ENCODE data around the gene IGF1R. TPM values are rescaled to one million over a fixed set of nuclear protein-coding genes. Genes with fewer than 3 reads are reported as not detected.

IGF1R gene
- total RNA-seq, 1 experiment from 2014 or later = 16.3 TPM

- no peaks in the 10 kb centered on the region for H3K79me2 ChIP-seq (ENCODE audit: insufficient read depth, low read length)
- ChIA-PET RAD21 (ENCODE audit: low non-redundant PET in 1 of 2, low total read pairs in 2 of 2, uncharacterized antibody in 2 of 2, unreplicated experiment in 2 of 2) (no interaction called here), POLR2A (no interaction called here), CTCF (no interaction called here)
- H3K9ac ChIP-seq (ENCODE audit: low read length) = no peak overlapping the region
- BruUV-seq (replicated peaks) = no TSS peak
- H3K27me3 ChIP-seq (ENCODE audit: insufficient read depth, low read length) = no peaks in the 10 kb centered on the region
- DNase-seq (ENCODE audit: low read depth, low spot score) (no peak), ATAC-seq (no peak)
- H3K9me2 ChIP-seq (ENCODE audit: insufficient read depth) = no peaks in the 10 kb centered on the region
- no peak overlapping the region for H3K27ac ChIP-seq (ENCODE audit: low read depth, low read length)
- H2AFZ ChIP-seq (ENCODE audit: low read depth, low read length, poor library complexity, severe bottlenecking) = no peak overlapping the region
- H3K9me3 ChIP-seq (ENCODE audit: control insufficient read depth in 1 of 2, insufficient read depth in 1 of 2, low read depth in 1 of 2, low read length in 2 of 2) = peaks cover 0 to 4% of the 10 kb centered on the region in 2 experiments; a peak in 1 of 4 replicates
- H4K20me1 ChIP-seq (ENCODE audit: insufficient read depth) = no peaks in the 10 kb centered on the region
- H3K36me3 ChIP-seq (ENCODE audit: control insufficient read depth in 1 of 2, insufficient read depth in 2 of 2, low read length in 2 of 2) = no peaks in the 10 kb centered on the region
- no peak overlapping the region for H3K4me3 ChIP-seq (replicated peaks in 1 of 2; ENCODE audit: low read depth in 1 of 2, low read length in 2 of 2)
- H3K4me2 ChIP-seq (ENCODE audit: low read length) = no peak overlapping the region
- no peaks in the 10 kb centered on the region for H3K4me1 ChIP-seq (ENCODE audit: control insufficient read depth in 1 of 2, insufficient read depth in 2 of 2, low read length in 2 of 2)
- no peak for TF ChIP-seq POLR2A (IDR thresholded peaks at IDR 0.05; ENCODE audit: borderline replicate concordance, extremely low read depth, insufficient read depth, insufficient read length)
- intact Hi-C loops (cut with micrococcal nuclease) = no loop called here
Observed at GRCh38 chr15:98715401-98715800, 67.1 kb downstream of the IGF1R start.

DNA sequence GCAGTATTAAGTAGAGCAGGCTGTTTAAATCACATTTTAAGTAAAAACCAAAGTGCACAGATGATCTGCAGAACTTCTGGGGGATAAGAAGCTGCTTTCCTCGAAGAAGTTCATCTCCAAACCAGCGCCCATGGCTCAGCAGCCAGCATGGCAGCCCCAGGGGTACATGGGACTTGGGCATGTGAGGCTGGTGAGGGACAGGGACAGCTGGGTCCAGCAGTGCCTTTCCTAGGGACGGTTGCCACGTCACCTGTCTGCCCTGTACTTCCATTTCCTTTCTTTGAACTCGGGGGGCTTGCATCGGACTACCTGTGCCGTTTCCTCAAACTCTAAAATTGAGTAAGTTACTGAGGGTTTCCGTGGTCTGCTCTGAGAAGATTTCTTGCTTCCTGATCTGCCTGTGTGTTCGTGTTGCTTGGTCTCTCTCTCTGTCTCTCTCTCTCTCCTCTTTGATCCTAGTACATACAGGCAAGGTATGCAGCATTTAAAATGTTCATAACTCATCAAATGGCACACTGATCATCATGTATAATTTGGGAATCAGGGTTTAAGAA lies 67.6 kb downstream of the IGF1R start:
- no TSS peak for BruUV-seq (replicated peaks)
- H2AFZ ChIP-seq (ENCODE audit: low read depth, low read length, poor library complexity, severe bottlenecking) = no peak overlapping the region
- H3K9ac ChIP-seq (ENCODE audit: low read length) = no peak overlapping the region
- no peaks in the 10 kb centered on the region for H3K4me1 ChIP-seq (ENCODE audit: control insufficient read depth in 1 of 2, insufficient read depth in 2 of 2, low read length in 2 of 2)
- intact Hi-C loops (cut with micrococcal nuclease) = no loop called here
- CTCF ChIA-PET = no interaction called here
- ATAC-seq (no peak), DNase-seq (ENCODE audit: low read depth, low spot score) (no peak)
- no peaks in the 10 kb centered on the region for H3K36me3 ChIP-seq (ENCODE audit: control insufficient read depth in 1 of 2, insufficient read depth in 2 of 2, low read length in 2 of 2)
- H3K27ac ChIP-seq (ENCODE audit: low read depth, low read length) = no peak overlapping the region
- RAD21 ChIA-PET (ENCODE audit: low non-redundant PET in 1 of 2, low total read pairs in 2 of 2, uncharacterized antibody in 2 of 2, unreplicated experiment in 2 of 2) = no interaction called here
- H3K4me2 ChIP-seq (ENCODE audit: low read length) = no peak overlapping the region
- H3K9me2 ChIP-seq (ENCODE audit: insufficient read depth) = no peaks in the 10 kb centered on the region
- TF ChIP-seq YY1 (IDR thresholded peaks at IDR 0.05; ENCODE audit: extremely low read depth, insufficient replicate concordance, low read depth, low read length) (no peak), POLR2AphosphoS5 (IDR thresholded peaks at IDR 0.05; ENCODE audit: low read depth, low read length) (no peak)
- H3K79me2 ChIP-seq (ENCODE audit: insufficient read depth, low read length) = no peaks in the 10 kb centered on the region
- H3K27me3 ChIP-seq (ENCODE audit: insufficient read depth, low read length) = no peaks in the 10 kb centered on the region
- H3K9me3 ChIP-seq (ENCODE audit: control insufficient read depth in 1 of 2, insufficient read depth in 1 of 2, low read depth in 1 of 2, low read length in 2 of 2) = peaks cover 0 to 4% of the 10 kb centered on the region in 2 experiments; a peak in 1 of 4 replicates
- no peaks in the 10 kb centered on the region for H4K20me1 ChIP-seq (ENCODE audit: insufficient read depth)
- POLR2A ChIA-PET = no interaction called here
- no peak overlapping the region for H3K4me3 ChIP-seq (replicated peaks in 1 of 2; ENCODE audit: low read depth in 1 of 2, low read length in 2 of 2)
